K562 (cell line): ENCODE results near the gene AMBRA1. TPM values are rescaled to one million over a fixed set of nuclear protein-coding genes. Genes with fewer than 3 reads are reported as not detected.

ENCODE experiments used
- CBFA2T2 ChIP-seq: fragments of 450-650 bp; conservative IDR thresholded peaks from 2 replicates; pipeline ENCODE4 v1.6.1; 2017; ENCODE audit warnings: mild to moderate bottlenecking
- ELF1 ChIP-seq: fragments of 200-800 bp; sonication (Bioruptor generic); IDR thresholded peaks from 2 replicates; pipeline ENCODE4 v1.6.1; 2016; ENCODE audit warnings: missing genetic modification characterization, missing compliant biosample characterization
- ETV6 ChIP-seq, 3 experiments: fragments of 150-350 bp in 1 of 3; sonication (generic) in 1 of 3; formaldehyde crosslinking in 1 of 3; IDR thresholded peaks; 2 replicates each; pipeline versions ENCODE4 v1.6.1 to v1.8.0; 2014 to 2022; ENCODE audit warnings: borderline replicate concordance in 2 of 3, low read depth in 2 of 3, antibody characterized with exemption in 1 of 3, low read length in 1 of 3, mild to moderate bottlenecking in 1 of 3, missing genetic modification reagents in 1 of 3
- FOXM1 ChIP-seq, 2 experiments: fragments of 450-650 bp in 1 of 2; sonication (generic) in 1 of 2; formaldehyde crosslinking in 1 of 2; IDR thresholded peaks; 2 replicates each; pipeline versions ENCODE4 v1.6.1 to v1.9.0; 2017 to 2022; ENCODE audit warnings: low read depth in 2 of 2, mild to moderate bottlenecking in 2 of 2, missing genetic modification reagents in 1 of 2, moderate library complexity in 1 of 2
- GTF2A2 ChIP-seq: IDR thresholded peaks from 2 replicates; pipeline ENCODE4 v1.6.1; 2016; ENCODE audit warnings: mild to moderate bottlenecking, missing genetic modification characterization, missing compliant biosample characterization
- HDAC3 ChIP-seq: fragments of 450-650 bp; IDR thresholded peaks from 2 replicates; pipeline ENCODE4 v1.6.1; 2018; ENCODE audit warnings: borderline replicate concordance, mild to moderate bottlenecking, moderate library complexity; ENCODE audit not compliant: partially characterized antibody
- KLF16 ChIP-seq: IDR thresholded peaks from 2 replicates; pipeline ENCODE4 v1.6.1; 2016; ENCODE audit warnings: antibody characterized with exemption
- MECOM ChIP-seq: fragments of 250-450 bp; sonication (Bioruptor Pico); IDR thresholded peaks from 2 replicates; pipeline ENCODE4 v1.8.0; 2022; ENCODE audit warnings: inconsistent platforms
- NCOA4 ChIP-seq: fragments of 450-650 bp; IDR thresholded peaks from 2 replicates; pipeline ENCODE4 v1.6.1; 2018; ENCODE audit warnings: mild to moderate bottlenecking; ENCODE audit not compliant: partially characterized antibody
- OTX1 ChIP-seq: fragments of 450-650 bp; formaldehyde crosslinking; IDR thresholded peaks from 2 replicates; pipeline ENCODE4 v1.4.0; 2022; ENCODE audit warnings: mild to moderate bottlenecking
- POLR3A ChIP-seq: IDR thresholded peaks from 2 replicates; pipeline ENCODE4 v1.6.1; 2011; ENCODE audit warnings: borderline replicate concordance, mild to moderate bottlenecking, moderate library complexity; ENCODE audit not compliant: insufficient read length, insufficient read depth; ENCODE audit errors: extremely low read depth
- RHOXF2B ChIP-seq: fragments of 250-450 bp; sonication (Bioruptor Pico); conservative IDR thresholded peaks from 2 replicates; pipeline ENCODE4 v1.5.1; 2021
- RNF2 ChIP-seq: sonication (generic); IDR thresholded peaks from 2 replicates; pipeline ENCODE4 v1.6.1; 2016
- SIX5 ChIP-seq, 2 experiments: IDR thresholded peaks; 2 replicates each; pipeline ENCODE4 v1.6.1; 2011; ENCODE audit warnings: low read length in 2 of 2, borderline replicate concordance in 1 of 2, low read depth in 1 of 2, mild to moderate bottlenecking in 1 of 2, moderate library complexity in 1 of 2; ENCODE audit not compliant: insufficient read depth in 1 of 2
- SOX6 ChIP-seq: fragments of 450-650 bp; IDR thresholded peaks from 2 replicates; pipeline ENCODE4 v1.6.1; 2014; ENCODE audit warnings: mild to moderate bottlenecking
- SRF ChIP-seq, 2 experiments: fragments of 250-450, 450-650 bp in 1 of 2; sonication (Bioruptor Pico) in 1 of 2; sonication (generic) in 1 of 2; formaldehyde crosslinking; IDR thresholded peaks; 2 replicates each; pipeline versions ENCODE4 v1.5.0 to v1.5.1; 2020 to 2022; ENCODE audit warnings: mild to moderate bottlenecking in 1 of 2, missing genetic modification reagents in 1 of 2
- SRSF7 ChIP-seq: fragments of 200-400 bp; formaldehyde crosslinking; optimal IDR thresholded peaks from 2 replicates; pipeline ENCODE3; 2017; ENCODE audit warnings: mild to moderate bottlenecking, low read depth, low read length
- TARDBP ChIP-seq: fragments of 450-650 bp; IDR thresholded peaks from 2 replicates; pipeline ENCODE4 v1.6.1; 2016
- TCF7 ChIP-seq: sonication (generic); IDR thresholded peaks from 2 replicates; pipeline ENCODE4 v1.6.1; 2016; ENCODE audit warnings: antibody characterized with exemption, borderline replicate concordance
- ZBTB17 ChIP-seq: fragments of 450-650 bp; formaldehyde crosslinking; IDR thresholded peaks from 2 replicates; pipeline ENCODE4 v1.4.0; 2020; ENCODE audit warnings: mild to moderate bottlenecking
- ZC3H4 ChIP-seq: sonication (generic); formaldehyde crosslinking; IDR thresholded peaks from 2 replicates; pipeline ENCODE4 v1.9.0; 2021; ENCODE audit warnings: missing genetic modification reagents, borderline replicate concordance
- ZFX ChIP-seq: sonication (generic); formaldehyde crosslinking; IDR thresholded peaks from 2 replicates; pipeline ENCODE4 v1.8.0; 2022; ENCODE audit warnings: mild to moderate bottlenecking, missing genetic modification reagents, moderate library complexity
- ZNF197 ChIP-seq: fragments of 200-800 bp; sonication (Bioruptor generic); IDR thresholded peaks from 2 replicates; pipeline ENCODE4 v1.6.1; 2016; ENCODE audit warnings: low read depth, missing genetic modification characterization, missing compliant biosample characterization
- ZNF668 ChIP-seq: fragments of 250-450 bp; sonication (Bioruptor Pico); IDR thresholded peaks from 2 replicates; pipeline ENCODE4 v1.8.0; 2022; ENCODE audit warnings: mild to moderate bottlenecking, inconsistent platforms
- ZNF699 ChIP-seq: fragments of 250-450 bp; sonication (Bioruptor Pico); IDR thresholded peaks from 2 replicates; pipeline ENCODE4 v1.8.0; 2021; ENCODE audit warnings: mild to moderate bottlenecking, moderate library complexity; ENCODE audit not compliant: insufficient replicate concordance
- polyA plus RNA-seq, 8 experiments: library from polyadenylated mRNA; depleted of rRNA in 4 of 8; stranded (reverse) in 5 of 8; unstranded in 3 of 8; fragments of >200 nt; fragmentation: Nextera tagmentation in 2 of 8; fragmentation: Illumina TruSeq in 1 of 8; extraction: Ambion mirVana in 2 of 8; extraction: Trizol in 1 of 8; gene quantifications; 2 replicates each; pipeline versions ENCODE4 v1.2.1 to v1.2.3, GENCODE V29; 2011 to 2014; ENCODE audit warnings: inconsistent platforms in 1 of 8, missing spikeins in 1 of 8
- total RNA-seq, 7 experiments: library from RNA; depleted of rRNA in 6 of 7; stranded (reverse); fragments of >200 nt in 6 of 7; fragmentation: Illumina TruSeq in 2 of 7; extraction: Trizol in 2 of 7; gene quantifications; 2 replicates each; pipeline versions ENCODE4 v1.2.1 to v1.2.3, GENCODE V29; 2011 to 2021; ENCODE audit warnings: low replicate concordance in 1 of 7
- TF ChIP-seq, protein P1 (sequence below): fragments of 250-450 bp; sonication (Bioruptor Pico); IDR thresholded peaks from 2 replicates; pipeline ENCODE4 v1.6.1; 2021; ENCODE audit warnings: mild to moderate bottlenecking
- TF ChIP-seq, protein P2 (sequence below): sonication (generic); formaldehyde crosslinking; IDR thresholded peaks from 2 replicates; pipeline ENCODE4 v1.8.0; 2022; ENCODE audit warnings: mild to moderate bottlenecking, missing genetic modification reagents

Gene AMBRA1
- total and polyA plus RNA-seq, 9 of the 15 experiments (the other 6 are each of a cell fraction or from before 2014, with no cell fraction given): 0.15 to 24.5 (median 13.0) TPM

DNA sequence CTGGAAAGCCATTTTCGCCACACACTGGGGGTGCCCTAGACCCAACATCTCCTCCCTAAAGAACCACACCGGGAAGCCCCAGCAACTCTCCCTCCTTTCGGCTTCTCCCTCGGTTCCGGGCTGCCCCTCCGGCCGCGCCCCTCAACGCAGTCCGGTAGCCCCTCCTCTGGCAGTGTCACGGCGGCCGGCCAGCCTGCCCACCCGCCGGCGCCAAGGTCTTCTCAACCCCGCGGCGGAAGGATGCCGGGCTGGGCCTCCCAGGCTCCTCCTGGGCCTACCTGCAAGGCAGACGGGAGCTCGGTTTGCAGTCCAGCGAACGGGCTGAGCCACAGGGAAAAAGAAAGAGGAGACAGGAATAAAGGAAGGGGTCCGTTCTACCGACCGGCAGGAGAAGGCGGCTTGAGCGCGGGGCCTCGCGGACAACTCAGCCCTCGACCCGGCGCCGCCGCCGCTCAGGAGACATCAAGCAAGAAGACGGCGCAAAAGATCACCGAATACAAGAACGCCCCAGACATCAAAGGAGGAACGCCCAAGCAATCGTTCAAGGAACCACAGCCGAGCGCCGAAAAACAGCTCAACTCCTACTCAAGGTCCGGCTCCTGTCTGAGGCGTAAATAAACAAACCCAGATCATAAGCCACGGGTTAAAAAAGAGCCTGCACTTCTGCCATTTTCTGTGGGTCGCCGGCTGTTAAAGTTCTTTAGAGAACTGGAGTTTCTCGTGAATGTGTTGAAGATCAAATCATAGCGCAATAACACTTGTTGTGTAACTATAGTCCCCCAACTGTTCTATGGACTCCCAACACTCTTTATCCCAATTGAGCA, at the start of gene AMBRA1 (continued):
- TF ChIP-seq SIX5 (IDR thresholded peaks at IDR 0.05; ENCODE audit: borderline replicate concordance in 1 of 2, insufficient read depth in 1 of 2, low read depth in 1 of 2, low read length in 2 of 2) (peak; percentile 36 to 42; a peak in 3 of 4 replicates), NCOA4 (peak; percentile 100), MECOM (CRISPR knock-in tag) (no peak), SOX6 (0 out of 2 replicates have a peak, but pooled peaks have one; percentile 14), KLF16 (no peak), SRSF7 (no peak), ZNF197 (CRISPR knock-in tag) (no peak), SRF (CRISPR knock-in tag; IDR thresholded peaks at IDR 0.05) (no peak), ZBTB17 (CRISPR knock-in tag) (peak; percentile 100), TARDBP (no peak), POLR3A (no peak), ZNF699 (CRISPR knock-in tag) (no peak), RNF2 (peak; percentile 58; the same call in 1 of the 2 replicates), CBFA2T2 (no peak), ELF1 (tag) (no peak), ETV6 (IDR thresholded peaks at IDR 0.05; ENCODE audit: borderline replicate concordance in 1 of 2, low read depth in 2 of 2, low read length in 1 of 2) (no peak), ETV6 (CRISPR knock-in tag; IDR thresholded peaks at IDR 0.05; ENCODE audit: borderline replicate concordance) (0 out of 2 replicates have a peak, but pooled peaks have one; percentile 50), OTX1 (no peak), ZC3H4 (CRISPR knock-in tag) (no peak), ZNF668 (CRISPR knock-in tag) (no peak), RHOXF2B (no peak), GTF2A2 (tag) (no peak), HDAC3 (peak; percentile 50), ZFX (CRISPR knock-in tag) (peak; percentile 99), TCF7 (peak; percentile 78; the same call in 1 of the 2 replicates), FOXM1 (IDR thresholded peaks at IDR 0.05; ENCODE audit: low read depth) (peak; percentile 74), FOXM1 (CRISPR knock-in tag; IDR thresholded peaks at IDR 0.05; ENCODE audit: low read depth) (no peak)
- TF ChIP-seq, protein P1, sequence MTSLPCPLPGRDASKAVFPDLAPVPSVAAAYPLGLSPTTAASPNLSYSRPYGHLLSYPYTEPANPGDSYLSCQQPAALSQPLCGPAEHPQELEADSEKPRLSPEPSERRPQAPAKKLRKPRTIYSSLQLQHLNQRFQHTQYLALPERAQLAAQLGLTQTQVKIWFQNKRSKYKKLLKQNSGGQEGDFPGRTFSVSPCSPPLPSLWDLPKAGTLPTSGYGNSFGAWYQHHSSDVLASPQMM (CRISPR knock-in tag): no peak
- TF ChIP-seq, protein P2, sequence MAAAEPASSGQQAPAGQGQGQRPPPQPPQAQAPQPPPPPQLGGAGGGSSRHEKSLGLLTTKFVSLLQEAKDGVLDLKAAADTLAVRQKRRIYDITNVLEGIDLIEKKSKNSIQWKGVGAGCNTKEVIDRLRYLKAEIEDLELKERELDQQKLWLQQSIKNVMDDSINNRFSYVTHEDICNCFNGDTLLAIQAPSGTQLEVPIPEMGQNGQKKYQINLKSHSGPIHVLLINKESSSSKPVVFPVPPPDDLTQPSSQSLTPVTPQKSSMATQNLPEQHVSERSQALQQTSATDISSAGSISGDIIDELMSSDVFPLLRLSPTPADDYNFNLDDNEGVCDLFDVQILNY (CRISPR knock-in tag): 0 out of 2 replicates have a peak, but pooled peaks have one; percentile 21
